Adrenal gland (tissue), 5 donors: ENCODE measurements around the gene ANKRD2.

Experiments used
- POLR2A ChIP-seq, 2 donors: fragments of 450-650 bp; IDR thresholded peaks; one replicate each; pipeline ENCODE4 v1.6.1; 2017; ENCODE audit warnings: antibody characterized with exemption in 2 of 2, mild to moderate bottlenecking in 2 of 2, moderate library complexity in 1 of 2
- TF ChIP-seq, protein P1 (sequence below), 6 experiments: fragments of 450-650 bp in 4 of 6; fragments of 200-600 bp in 2 of 6; sonication (generic) in 1 of 6; IDR thresholded peaks; 1 replicate in 5 of 6; 2 replicates in 1 of 6; pipeline versions ENCODE4 v1.5.1 to v1.8.0; 2016 to 2021; ENCODE audit warnings: antibody characterized with exemption in 6 of 6, mild to moderate bottlenecking in 2 of 6, moderate library complexity in 1 of 6
- donor health status: DM: no; HTN: no; CAD: no.

DNA sequence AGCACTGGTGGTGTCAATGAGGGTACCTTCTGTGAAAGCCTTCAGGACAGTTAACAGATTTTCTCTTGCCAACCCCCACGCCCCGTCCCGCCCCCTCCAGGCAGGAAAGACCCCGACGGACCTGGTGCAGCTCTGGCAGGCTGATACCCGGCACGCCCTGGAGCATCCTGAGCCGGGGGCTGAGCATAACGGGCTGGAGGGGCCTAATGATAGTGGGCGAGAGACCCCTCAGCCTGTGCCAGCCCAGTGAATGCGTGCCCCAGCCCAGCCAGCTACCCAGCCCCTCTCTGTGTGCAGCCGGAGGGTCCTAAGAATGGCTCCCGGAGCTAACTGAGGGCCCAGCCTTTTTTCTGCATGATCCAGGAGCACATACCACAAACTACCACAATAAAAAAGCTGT lies 10.9 kb downstream of the ANKRD2 start:
- TF ChIP-seq, protein P1, sequence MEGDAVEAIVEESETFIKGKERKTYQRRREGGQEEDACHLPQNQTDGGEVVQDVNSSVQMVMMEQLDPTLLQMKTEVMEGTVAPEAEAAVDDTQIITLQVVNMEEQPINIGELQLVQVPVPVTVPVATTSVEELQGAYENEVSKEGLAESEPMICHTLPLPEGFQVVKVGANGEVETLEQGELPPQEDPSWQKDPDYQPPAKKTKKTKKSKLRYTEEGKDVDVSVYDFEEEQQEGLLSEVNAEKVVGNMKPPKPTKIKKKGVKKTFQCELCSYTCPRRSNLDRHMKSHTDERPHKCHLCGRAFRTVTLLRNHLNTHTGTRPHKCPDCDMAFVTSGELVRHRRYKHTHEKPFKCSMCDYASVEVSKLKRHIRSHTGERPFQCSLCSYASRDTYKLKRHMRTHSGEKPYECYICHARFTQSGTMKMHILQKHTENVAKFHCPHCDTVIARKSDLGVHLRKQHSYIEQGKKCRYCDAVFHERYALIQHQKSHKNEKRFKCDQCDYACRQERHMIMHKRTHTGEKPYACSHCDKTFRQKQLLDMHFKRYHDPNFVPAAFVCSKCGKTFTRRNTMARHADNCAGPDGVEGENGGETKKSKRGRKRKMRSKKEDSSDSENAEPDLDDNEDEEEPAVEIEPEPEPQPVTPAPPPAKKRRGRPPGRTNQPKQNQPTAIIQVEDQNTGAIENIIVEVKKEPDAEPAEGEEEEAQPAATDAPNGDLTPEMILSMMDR (IDR thresholded peaks at IDR 0.05), result no peak
- no peak for TF ChIP-seq POLR2A (IDR thresholded peaks at IDR 0.05)
